Right kidney (tissue), 1 donor: ENCODE measurements around the gene PAX5.

Source experiments
- DNase-seq: peaks from one replicate; pipeline ENCODE4 v3.0.0-alpha.2; 2016

Gene PAX5

DNA sequence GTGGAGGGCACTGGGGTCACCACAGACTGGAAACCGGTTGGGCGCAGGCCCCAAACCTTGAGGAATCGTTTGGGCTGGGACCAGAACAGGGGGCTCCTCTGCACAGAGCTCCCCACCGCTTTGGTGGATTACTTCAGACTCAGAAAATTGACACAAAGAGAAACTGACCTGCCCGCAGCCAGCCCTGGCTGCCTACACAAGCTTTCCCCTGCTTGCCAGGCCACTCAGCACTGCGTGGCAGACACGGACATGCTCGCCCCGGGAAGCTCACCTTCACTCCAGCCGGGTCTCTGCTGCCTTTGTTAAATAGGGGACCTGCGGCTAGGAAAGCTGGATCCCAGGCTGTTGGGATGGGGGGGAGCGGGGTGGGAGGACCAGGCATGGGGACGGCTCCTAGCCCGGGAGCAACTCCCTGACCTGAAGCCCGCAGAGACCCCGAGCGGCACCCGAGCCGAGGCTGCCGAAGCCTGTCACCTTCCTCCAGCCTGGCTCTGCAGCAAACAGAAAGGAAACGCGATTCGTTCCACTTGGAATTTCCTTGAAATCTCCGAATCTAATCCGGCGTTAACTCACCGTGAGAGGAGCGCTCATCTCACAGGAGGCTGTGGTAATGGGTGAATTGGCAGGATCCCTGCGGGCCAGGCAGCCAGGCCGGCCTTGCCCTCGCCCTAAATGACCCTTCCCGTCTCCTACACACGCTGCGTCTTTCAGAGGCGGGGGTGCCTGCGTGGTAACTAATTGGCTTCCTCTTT lies 8.8 kb downstream of the PAX5 start:
- no peak for DNase-seq

DNA sequence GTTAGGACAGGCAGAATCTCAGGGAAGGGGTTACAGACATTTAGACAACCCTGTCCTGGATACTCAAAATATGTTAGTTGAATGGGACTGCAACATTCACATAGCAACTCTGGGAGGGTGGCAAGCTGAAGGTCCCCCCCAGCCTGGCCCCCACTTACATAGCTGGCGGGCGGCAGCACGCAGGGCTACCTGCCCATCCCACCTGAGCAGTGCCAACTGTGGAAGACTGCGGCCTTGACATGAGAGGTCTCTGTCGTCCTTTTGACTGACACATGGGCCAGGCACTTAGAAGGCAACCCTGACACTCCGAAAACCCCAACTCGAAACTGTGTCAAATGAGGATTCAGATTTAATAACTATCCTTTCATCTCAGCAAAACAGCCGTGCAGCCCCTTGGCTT lies 16.5 kb downstream of the PAX5 start:
- no peak for DNase-seq

GRCh38 chr9:37011530-37011929 lies 22.5 kb downstream of the PAX5 start:
- no peak for DNase-seq

DNA sequence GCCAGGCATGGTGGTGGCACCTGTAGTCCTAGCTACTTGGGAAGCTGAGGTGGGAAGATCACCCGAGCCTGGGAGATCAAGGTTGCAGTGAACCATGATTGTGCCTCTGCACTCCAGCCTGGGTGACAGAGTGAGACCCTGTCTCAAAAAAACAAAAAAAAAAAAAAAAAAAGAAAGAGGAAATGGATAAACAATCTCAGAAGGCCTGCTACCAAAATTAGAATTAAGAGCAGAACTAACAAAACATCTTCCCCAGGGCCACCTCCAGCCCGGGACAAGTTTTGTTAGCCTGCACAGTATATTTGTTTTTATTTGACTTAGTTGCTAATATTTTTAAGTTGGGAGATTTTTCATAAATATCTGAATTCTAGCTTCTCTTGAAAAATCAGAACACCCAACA lies 23.1 kb downstream of the PAX5 start:
- no peak for DNase-seq

- no peak for DNase-seq
Measured at GRCh38 chr9:37010180-37010579, 23.9 kb downstream of the PAX5 start.

DNA sequence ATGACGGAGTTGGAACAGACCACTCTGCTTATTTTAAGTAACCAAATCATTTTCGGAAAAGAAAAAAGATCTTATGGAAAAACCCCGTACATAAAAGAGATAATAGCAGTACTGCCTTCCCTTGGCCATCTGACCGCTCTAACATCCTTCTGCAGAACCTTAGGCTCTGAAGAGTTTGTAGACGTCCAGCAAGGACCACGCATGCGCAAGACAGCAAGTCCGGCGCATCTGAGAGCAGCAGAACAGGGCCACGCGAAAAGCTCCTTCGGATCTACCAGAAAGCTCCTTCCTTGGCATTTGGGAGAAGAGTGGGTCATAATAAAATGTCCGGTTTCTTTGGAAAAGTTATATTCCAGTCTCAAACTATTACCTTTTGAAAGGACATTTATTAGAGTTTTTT lies 26.8 kb downstream of the PAX5 start:
- no peak for DNase-seq

DNA sequence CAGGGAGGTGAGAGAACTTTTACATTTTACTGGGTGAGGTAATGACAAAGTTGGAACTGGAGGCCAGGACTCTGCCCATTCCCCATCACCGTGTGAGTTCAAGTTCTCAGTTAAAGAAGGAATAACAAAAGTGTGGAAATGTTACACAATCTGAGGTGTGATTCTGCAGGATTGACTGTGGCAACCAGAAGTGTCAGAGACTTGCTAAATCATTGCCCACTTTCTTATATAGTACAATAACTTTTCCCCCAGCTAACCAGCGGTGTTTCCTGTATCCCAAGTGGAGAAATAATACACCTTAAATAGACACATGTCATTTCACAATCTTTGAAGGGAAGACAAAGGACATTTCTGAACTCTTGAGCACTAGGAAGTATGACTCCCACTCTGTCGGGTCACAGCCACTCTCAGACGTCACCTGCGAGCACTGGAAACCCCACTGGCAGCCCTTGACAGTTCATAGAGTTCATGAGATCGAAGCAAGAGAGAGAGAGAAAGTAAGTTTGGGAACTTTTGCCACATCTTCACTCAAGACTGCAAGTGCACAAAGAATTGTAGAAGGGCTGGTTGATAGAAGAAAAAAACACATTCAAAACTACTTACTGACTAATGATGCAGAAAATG lies 28.4 kb downstream of the PAX5 start:
- DNase-seq: no peak

- DNase-seq: no peak
Measured at GRCh38 chr9:37004424-37004935, 29.6 kb downstream of the PAX5 start.

- peak; percentile 20 for DNase-seq
Measured at GRCh38 chr9:37002413-37003217, 31.5 kb downstream of the PAX5 start.

GRCh38 chr9:37002036-37002412 lies 32.0 kb downstream of the PAX5 start:
- no peak for DNase-seq

DNA sequence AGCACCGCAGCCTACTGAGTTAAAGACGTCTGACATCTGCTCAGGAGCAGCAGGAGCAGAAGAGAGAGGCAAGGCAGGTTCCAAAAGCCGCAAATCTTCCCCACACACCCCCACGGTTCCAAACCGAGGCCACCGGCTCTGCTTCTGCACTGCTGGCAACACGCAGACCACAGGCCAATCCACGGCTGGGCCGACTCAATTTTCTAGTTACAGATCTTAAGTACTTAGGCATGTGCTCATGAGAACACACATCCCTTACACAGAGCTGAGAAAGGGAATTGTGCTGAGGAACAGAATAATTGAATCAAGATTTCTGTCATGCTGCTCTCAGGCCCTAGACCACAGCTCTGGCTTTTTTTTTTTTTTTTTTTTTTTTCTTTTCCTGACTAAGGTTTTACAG lies 32.6 kb downstream of the PAX5 start:
- no peak for DNase-seq

DNA sequence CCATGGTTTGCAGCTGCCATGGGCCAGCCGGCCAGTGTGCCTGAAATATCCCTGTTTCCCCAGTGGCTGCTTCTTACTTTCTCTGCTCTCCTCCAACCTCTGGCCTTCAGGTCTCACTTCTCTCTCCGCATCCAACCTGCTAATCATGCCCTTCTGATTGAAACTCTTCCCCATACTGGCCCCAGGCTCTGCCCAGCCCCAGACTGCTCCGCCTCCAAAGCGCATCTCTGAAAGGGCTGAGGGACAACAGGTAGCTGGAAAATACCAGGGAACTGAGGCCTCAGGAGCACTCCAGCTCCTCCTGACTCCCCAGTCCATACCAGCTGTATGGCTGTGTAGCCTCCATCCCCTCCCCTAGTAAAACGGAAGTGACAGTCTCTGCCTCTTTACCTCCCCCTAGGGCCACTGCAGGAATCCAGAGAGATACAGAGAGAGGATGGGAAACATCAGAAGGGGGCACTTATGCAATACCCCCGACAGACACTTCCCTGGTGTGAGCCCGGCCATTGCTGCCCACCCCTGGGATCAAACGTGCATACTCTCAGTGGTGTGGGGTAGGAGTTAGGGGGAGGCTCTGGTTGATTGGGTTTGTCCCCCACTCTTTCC lies 34.2 kb downstream of the PAX5 start:
- no peak for DNase-seq

DNA sequence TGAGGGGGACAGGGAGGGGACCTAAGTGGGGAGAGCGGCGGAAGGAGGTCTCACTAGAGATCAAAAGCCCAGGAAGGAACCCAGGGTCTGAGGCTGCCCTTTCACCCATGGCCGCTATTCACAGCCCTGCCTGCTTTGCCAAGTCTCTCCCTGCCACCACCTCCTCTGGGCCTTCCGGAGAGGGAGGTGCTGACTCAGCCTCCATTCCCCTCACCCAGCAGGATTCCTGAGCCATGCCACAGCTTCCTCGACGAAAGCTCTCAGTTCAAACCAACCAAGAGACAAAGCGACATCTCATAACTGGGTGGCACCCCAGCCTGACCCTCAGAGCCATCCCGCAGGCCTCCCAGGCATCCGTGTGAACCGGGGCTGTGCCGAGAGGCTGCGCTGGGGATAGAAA lies 36.7 kb downstream of the PAX5 start:
- DNase-seq: no peak

DNA sequence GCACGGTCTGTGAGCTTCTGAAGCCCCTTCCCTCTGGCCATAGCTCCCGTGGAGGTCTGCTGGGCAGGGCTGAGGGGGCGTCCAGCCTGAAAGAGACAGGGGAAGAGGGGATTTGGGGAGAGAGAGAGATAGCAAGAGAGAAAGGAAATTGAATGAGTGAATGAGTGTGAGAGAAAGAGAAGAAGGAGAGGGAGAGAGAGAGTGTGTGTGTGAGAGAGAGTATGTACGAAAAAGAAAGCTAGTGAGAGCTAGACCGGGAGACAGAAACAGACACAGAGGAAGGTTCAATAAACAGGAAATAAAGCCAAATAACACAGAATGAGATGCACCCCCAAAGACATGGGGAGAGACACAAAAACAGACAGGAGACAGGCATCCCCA lies 37.4 kb downstream of the PAX5 start:
- no peak for DNase-seq

DNA sequence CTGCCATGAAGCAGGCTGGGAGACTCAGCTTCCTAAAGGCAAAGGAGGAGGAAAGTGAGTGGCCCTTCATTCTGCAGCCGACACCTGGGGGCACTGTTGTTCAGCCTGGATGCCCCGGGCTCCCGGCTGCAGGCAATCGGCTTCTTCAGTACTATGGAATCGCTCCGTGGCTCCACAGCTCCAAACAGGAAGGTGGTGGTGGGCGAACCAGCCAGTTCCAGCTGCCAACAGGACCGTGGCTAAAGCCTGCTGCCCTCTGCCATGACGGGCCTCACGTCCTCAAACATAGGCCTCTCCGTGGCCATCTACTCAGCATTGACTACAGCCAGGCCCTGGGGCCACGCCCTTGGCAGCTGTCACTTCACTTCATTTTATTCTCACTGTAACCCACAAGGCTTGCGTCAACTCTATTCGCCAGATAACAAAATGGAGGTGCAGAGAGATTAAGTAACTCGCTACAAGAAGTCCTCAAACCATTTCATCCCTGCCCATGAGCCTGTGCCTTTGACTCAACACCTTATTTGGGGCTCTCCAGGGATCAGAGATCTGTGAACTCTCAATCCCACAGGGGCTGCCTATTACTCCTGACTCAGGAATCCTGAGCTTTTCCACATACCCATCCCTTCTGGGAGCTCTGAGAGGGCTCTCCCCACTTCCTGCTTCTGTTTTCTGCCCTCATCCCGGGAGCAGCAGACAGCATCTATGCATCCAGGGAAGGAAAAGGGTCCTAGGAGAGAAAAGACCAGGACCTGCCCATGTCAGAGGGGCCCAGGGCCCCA lies 38.0 kb downstream of the PAX5 start:
- peak; percentile 33 for DNase-seq

GRCh38 chr9:36993933-36994764 lies 39.9 kb downstream of the PAX5 start:
- no peak for DNase-seq

- DNase-seq: no peak
Measured at GRCh38 chr9:36992501-36993316, 41.4 kb downstream of the PAX5 start.

- DNase-seq: no peak
Measured at GRCh38 chr9:36991516-36992134, 42.4 kb downstream of the PAX5 start.

GRCh38 chr9:36988848-36989247 lies 45.2 kb downstream of the PAX5 start:
- no peak for DNase-seq

DNA sequence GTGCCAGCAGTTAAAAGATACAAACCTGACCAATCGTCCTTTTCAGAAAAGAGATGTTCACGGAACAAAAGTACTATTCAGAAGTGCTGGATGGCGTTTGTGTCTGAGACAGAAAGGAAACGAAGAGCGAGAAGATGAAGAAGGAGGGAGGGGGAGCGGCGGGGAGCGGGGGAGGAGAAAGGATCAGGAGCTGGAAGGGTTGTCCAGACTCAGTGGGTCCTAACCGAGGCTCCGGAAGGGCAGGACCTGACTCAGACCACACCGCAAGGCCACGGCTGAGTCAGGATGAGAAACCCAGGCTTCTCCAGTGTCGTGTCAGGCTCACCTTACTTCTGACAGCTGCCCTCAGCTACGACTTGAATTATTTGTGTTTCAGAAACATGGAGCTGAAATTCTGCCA lies 46.2 kb downstream of the PAX5 start:
- no peak for DNase-seq
